ENCODE data around the gene GALNT14.

DNA sequence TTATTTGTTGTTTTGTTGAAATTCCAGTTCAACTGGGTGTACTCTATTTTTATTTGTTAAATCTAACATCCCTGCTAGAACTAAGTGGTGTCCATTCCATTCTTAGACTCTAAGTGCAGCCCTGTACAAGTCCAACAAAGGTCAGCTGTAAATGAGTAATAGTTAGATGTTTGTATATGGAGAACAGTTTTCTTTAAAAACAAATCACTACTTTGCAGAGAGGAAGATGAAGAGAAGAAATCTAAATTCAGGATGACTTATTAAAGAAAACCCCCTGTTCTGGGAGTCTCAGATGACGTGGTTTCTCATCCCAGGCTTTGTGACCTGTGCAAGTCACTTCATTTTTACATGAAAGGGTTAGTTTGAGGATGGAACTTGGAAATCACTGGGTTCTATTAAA is 57.9 kb downstream of the GALNT14 start:
- TF ChIP-seq, protein P1, sequence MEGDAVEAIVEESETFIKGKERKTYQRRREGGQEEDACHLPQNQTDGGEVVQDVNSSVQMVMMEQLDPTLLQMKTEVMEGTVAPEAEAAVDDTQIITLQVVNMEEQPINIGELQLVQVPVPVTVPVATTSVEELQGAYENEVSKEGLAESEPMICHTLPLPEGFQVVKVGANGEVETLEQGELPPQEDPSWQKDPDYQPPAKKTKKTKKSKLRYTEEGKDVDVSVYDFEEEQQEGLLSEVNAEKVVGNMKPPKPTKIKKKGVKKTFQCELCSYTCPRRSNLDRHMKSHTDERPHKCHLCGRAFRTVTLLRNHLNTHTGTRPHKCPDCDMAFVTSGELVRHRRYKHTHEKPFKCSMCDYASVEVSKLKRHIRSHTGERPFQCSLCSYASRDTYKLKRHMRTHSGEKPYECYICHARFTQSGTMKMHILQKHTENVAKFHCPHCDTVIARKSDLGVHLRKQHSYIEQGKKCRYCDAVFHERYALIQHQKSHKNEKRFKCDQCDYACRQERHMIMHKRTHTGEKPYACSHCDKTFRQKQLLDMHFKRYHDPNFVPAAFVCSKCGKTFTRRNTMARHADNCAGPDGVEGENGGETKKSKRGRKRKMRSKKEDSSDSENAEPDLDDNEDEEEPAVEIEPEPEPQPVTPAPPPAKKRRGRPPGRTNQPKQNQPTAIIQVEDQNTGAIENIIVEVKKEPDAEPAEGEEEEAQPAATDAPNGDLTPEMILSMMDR (IDR thresholded peaks at IDR 0.05) = no peak
- TF ChIP-seq ZFX (IDR thresholded peaks at IDR 0.05; ENCODE audit: borderline replicate concordance) = no peak

Measured in 22Rv1 (cell line).